Stimulated activated CD8-positive, alpha-beta memory T cell treated with anti-CD3 and anti-CD28 coated beads, Interleukin-4, amount 100 ng/mL, for 4 hours (primary cell): ENCODE measurements around the gene MYO5A.
"Not testable (repeated sequence)": the region's sequence is repeated elsewhere in the genome, so short reads cannot be mapped to it uniquely, and the experiment has no call there.

Experiments used
- DNase-seq, 2 donors: peaks; one replicate each; pipeline ENCODE4 v3.0.0-alpha.2; 2020; ENCODE audit warnings: low read depth in 2 of 2, low spot score in 1 of 2

The MYO5A gene

GRCh38 chr15:52466134-52466701, 62.5 kb downstream of the MYO5A start:
- DNase-seq = peak in 1 of 2 donors; percentile 7

DNA sequence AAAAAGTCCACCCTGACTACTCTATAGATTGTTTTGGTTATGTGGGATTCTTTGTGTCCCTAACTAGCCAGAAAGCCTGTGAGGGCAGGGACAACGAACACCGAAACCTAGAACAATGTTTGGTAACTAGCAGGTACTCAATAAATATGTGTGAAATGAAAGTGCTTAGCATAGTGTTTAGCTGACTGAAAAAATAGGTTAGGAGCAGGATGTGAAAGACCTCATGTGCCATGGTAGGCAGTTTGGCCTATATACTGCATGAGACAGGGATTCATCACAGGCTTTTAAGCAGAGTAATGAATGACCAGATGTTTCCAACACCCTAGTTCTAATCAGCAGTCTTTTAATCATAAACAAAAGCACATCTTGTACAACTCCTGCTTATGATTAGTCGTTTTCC, 64.2 kb downstream of the MYO5A start:
- DNase-seq = no peak

- no peak for DNase-seq
These were observed 64.6 kb downstream of the MYO5A start for GRCh38 chr15:52464040-52464439.

- DNase-seq = no peak
These were observed 65.0 kb downstream of the MYO5A start for GRCh38 chr15:52463638-52464037.

DNA sequence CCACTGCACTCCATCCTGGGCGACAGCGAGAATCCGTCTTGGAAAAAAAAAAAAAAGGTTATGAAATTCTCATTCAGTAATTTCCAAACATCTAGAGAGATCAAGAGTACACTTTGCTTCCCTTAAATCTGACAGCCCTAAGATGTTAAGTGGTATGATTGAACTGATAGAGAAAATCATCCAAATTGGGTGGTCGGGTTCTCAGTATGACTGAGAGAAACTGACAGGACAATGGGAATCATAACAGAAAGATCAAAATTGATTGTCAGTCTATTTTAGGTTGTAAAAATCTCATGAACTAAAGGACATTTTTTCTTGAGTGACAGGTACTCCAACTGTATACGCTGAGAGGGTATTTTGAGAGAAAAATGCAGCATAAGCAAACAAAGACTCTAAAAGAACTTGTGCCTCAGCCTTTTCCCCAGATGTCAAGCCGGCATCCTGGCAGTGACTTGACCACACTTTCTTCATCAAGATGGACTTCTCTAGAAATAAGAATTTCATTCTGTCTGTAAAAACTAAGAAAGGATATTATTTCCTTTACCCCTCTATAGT, 65.8 kb downstream of the MYO5A start:
- no peak for DNase-seq

DNA sequence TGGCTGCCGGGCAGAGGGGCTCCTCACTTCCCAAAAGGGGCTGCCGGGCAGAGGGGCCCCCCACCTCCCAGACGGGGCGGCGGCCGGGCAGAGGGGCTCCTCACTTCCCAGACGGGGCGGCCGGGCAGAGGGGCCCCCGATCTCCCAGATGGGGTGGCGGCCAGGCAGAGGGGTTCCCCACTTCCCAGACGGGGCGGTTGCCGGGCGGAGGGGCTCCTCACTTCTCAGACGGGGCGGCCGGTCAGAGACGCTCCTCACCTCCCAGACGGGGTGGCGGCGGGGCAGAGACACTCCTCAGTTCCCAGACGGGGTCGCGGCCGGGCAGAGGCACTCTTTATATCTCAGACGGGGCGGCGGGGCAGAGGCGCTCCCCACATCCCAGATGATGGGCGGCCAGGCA, 69.0 kb downstream of the MYO5A start:
- not testable (repeated sequence) for DNase-seq

DNA sequence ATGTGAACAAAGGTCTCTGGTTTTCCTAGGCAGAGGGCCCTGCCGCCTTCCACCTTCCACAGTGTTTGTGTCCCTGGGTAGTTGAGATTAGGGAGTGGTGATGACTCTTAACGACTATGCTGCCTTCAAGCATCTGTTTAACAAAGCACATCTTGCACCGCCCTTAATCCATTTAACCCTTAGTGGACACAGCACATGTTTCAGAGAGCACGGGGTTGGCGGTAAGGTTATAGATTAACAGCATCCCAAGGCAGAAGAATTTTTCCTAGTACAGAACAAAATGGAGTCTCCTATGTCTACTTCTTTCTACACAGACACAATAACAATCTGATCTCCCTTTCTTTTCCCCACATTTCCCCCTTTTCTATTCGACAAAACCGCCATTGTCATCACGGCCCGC, 69.4 kb downstream of the MYO5A start:
- DNase-seq = not testable (repeated sequence)

DNA sequence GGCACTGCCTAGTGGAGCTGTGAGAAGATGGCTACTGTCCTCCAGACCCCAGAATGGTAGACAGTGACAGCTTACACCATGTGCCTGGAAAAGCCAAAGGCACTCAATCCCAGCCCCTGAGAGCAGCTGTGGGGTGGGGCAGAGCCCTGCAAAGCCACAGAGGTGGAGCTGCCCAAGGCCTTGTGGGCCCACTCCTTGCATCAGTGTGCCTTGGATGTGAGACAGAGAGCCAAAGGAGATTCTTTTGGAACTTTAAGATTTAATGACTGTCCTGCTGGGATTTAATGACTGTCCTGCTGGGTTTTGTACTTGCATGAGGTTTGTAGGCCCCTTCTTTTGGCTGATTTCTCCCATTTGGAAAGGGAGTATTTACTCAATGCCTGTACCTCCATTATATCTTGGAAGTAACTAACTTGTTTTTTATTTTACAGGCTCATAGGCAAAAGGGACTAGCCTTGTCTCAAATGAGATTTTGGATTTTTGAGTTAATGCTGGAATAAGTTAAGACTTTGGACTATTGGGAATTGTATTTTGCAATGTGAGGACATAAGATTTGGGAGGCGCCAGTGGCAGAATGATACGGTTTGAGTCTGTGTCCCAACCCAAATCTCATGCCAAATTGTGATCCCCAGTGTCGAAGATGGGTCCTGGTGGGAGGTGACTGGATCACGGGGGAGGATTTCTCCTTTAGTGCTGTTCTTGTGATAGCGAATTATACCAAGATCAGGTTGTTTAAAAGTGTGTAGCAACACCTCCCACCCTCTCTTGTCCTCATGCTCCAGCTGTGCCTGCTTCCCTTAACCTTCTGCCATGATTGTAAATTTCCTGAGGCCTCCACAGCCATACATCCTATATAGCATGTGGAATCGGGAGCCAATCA, 80.4 kb downstream of the MYO5A start:
- DNase-seq = no peak

- DNase-seq = no peak
These were observed 82.7 kb downstream of the MYO5A start for GRCh38 chr15:52445954-52446353.

- DNase-seq = no peak
These were observed 83.1 kb downstream of the MYO5A start for GRCh38 chr15:52445553-52445952.

GRCh38 chr15:52443205-52443604, 85.5 kb downstream of the MYO5A start:
- DNase-seq = not testable (repeated sequence)

GRCh38 chr15:52441841-52442240, 86.8 kb downstream of the MYO5A start:
- DNase-seq = no peak

GRCh38 chr15:52440946-52441345, 87.7 kb downstream of the MYO5A start:
- DNase-seq = no peak

DNA sequence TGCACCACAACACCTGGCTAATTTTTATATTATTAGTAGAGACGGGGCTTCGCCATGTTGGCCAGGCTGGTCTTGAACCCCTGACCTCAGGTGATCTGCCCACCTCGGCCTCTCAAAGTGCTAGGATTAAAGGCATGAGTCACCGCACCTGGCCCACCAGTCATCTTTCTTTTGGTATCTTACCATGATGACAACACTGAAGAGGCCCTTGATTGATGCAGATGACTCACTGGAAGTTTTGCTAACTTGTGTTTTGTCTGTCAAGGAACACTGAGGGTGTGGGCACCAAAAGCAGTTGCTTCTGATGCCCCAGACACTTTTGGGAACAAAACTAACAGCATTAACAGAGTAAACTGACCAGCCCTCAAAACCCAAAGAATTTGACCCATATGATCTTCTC, 88.3 kb downstream of the MYO5A start:
- no peak for DNase-seq

- no peak for DNase-seq
These were observed 89.2 kb downstream of the MYO5A start for GRCh38 chr15:52439470-52439869.

- not testable (repeated sequence) for DNase-seq
These were observed 89.6 kb downstream of the MYO5A start for GRCh38 chr15:52439042-52439441.

GRCh38 chr15:52438047-52438446, 90.6 kb downstream of the MYO5A start:
- no peak for DNase-seq

DNA sequence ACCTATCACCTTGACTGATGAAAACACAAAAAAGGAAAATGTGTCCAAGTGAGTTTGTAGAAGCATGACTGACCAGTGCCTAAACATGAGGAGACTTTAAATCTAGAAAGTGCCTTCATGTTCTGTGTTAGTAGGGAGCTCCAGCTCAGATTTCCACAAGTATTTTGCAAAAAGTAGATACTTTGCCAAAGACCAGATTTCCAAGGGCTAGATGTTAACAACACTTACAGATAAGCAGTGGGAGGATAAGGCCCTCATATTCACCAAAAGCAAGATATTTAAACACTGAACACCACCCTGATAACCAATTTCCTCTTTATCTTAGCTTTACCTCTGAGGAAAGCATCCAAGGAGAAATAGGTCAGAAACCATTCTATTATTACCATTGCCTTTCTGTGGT, 91.0 kb downstream of the MYO5A start:
- DNase-seq = no peak

DNA sequence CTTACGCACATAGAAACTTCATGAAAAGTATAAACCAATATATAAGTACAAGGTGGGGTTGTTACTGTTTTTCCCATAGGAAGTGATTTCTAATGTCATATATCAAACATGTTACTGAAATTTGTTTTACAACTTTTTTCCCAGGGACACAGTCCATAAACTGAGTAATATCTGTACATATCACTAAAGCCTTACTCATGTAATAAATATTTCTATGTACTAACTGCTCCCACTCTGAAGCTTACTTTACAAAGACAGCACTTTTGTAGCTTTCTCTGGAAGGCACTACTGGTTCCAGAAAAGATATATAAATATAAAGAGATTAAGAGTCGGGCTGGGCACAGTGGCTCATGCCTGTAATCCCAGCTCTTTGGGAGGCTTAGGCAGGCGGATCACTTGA, 91.7 kb downstream of the MYO5A start:
- no peak for DNase-seq

GRCh38 chr15:52434885-52435284, 93.8 kb downstream of the MYO5A start:
- DNase-seq = no peak

- no peak for DNase-seq
These were observed 100.4 kb downstream of the MYO5A start for GRCh38 chr15:52428297-52428696.

- no peak for DNase-seq
These were observed 100.9 kb downstream of the MYO5A start for GRCh38 chr15:52427804-52428203.
